Activated gamma-delta T cell treated with Interleukin-2 at 50 U/mL for 16 hours (primary cell): ENCODE results near the gene RWDD4.

ENCODE experiments used
- DNase-seq: peaks from one replicate; pipeline ENCODE4 v3.0.0-alpha.2; 2020

The RWDD4 gene

DNA sequence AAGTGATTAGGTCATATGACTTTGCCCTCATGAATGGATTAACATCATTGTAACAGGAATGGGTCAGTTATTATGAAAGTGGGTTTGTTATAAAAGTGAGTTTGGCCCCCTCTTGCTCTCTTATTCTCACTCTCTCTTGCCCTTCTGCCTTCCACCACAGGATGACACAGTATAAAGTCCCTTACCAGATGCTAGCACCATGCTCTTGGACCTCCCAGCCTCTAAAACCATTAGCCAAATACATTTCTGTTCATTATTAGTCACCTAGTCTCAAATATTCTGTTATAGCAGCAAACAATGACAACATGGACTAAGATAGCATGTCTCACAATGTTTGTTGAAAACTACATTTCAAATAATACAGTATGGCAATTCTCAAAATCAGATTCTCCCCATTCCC lies 59.7 kb downstream of the RWDD4 start:
- no peak for DNase-seq

GRCh38 chr4:183596067-183596757 lies 62.8 kb downstream of the RWDD4 start:
- DNase-seq: no peak

- DNase-seq: no peak
Measured at GRCh38 chr4:183594823-183595222, 64.2 kb downstream of the RWDD4 start.

GRCh38 chr4:183591301-183591700 lies 67.7 kb downstream of the RWDD4 start:
- no peak for DNase-seq
